Measurements from ENCODE around the gene IRGC.

DNA sequence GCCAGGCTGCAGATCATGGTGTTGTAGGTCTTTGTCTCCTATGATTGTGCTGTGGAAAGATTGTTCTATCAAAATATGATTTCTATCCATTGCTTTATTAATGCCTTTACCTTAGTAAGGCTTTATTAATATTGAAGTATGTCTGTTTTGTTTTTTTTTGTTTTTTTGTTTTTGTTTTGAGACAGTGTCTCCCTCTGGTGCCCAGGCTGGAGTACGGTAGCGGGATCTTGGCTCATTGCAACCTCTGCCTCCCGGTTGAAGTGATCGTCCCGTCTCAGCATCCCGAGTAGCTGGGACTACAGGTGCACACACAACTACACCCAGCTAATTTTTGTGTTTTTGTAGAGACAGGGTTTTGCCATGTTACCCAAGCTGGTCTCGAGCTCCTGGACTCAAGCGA lies 7.7 kb downstream of the IRGC start:
- TF ChIP-seq, protein P1, sequence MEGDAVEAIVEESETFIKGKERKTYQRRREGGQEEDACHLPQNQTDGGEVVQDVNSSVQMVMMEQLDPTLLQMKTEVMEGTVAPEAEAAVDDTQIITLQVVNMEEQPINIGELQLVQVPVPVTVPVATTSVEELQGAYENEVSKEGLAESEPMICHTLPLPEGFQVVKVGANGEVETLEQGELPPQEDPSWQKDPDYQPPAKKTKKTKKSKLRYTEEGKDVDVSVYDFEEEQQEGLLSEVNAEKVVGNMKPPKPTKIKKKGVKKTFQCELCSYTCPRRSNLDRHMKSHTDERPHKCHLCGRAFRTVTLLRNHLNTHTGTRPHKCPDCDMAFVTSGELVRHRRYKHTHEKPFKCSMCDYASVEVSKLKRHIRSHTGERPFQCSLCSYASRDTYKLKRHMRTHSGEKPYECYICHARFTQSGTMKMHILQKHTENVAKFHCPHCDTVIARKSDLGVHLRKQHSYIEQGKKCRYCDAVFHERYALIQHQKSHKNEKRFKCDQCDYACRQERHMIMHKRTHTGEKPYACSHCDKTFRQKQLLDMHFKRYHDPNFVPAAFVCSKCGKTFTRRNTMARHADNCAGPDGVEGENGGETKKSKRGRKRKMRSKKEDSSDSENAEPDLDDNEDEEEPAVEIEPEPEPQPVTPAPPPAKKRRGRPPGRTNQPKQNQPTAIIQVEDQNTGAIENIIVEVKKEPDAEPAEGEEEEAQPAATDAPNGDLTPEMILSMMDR (IDR thresholded peaks at IDR 0.05), result no peak
- TF ChIP-seq POLR2AphosphoS5 (IDR thresholded peaks at IDR 0.05), result no peak

All from esophagus muscularis mucosa (tissue), 3 donors.